AG04449 (cell line): ENCODE results near the gene MAN1C1.

Source experiments
- CTCF ChIA-PET: fragments of 350-600 bp; formaldehyde crosslinking; extraction: SDS; loops from one replicate; lab custom pipeline; 2021; ENCODE audit warnings: antibody characterized with exemption; lab: Yijun Ruan, JAX
- POLR2A ChIA-PET: fragments of 400-600, 350-600 bp; formaldehyde crosslinking; extraction: SDS; loops from one replicate; lab custom pipeline; 2020; ENCODE audit warnings: antibody characterized with exemption, inconsistent platforms; lab: Yijun Ruan, JAX
- DNase-seq: peaks from one replicate; pipeline ENCODE4 v3.0.0-alpha.2; 2010; ENCODE audit warnings: low read depth, low spot score
- H3K4me3 ChIP-seq: 2 replicates; pipeline ENCODE4 v1.5.1; 2011; ENCODE audit warnings: low read depth, mild to moderate bottlenecking, control low read depth, low read length
- CTCF ChIP-seq: IDR thresholded peaks from one replicate; pipeline ENCODE4 v1.5.1; 2011; ENCODE audit warnings: mild to moderate bottlenecking, moderate library complexity, low read length, control low read depth, inconsistent platforms; ENCODE audit not compliant: insufficient read depth; ENCODE audit errors: missing control alignments

Gene MAN1C1

GRCh38 chr1:25832336-25833037 is 215.9 kb downstream of the MAN1C1 start:
- ChIA-PET POLR2A (no interaction called here), CTCF (interaction anchor here (2.7 kb wide), 1 partner anchor 11 kb away, joined by 17 read pairs; no protein-coding TSS in a partner anchor)
- TF ChIP-seq CTCF, result no peak
- DNase-seq, result no peak
- no peak overlapping the region for H3K4me3 ChIP-seq

DNA sequence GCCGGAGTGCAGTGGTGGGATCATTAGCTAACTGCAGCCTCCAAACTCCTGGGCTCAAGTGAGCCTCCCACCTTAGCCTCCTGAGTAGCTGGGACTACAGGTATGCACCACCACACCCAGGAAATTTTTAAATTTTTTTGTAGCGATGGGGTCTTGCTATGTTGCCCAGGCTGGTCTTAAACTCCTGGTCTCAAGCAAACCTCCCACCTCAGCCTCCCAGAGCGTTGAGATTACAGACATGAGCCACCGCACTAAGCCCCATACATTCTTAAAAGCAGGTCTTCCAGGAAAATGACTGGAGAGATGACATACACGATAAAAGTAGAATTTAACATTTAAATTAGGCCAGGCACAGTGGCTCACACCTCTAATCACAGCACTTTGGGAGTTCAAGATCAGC is 216.6 kb downstream of the MAN1C1 start:
- POLR2A ChIA-PET, result no interaction called here
- H3K4me3 ChIP-seq, result no peak overlapping the region
- CTCF ChIA-PET, result interaction anchor here (1.3 to 2.7 kb wide), 2 partner anchors 11 kb away, joined by 3 to 17 read pairs; no protein-coding TSS in a partner anchor
- DNase-seq, result no peak
- TF ChIP-seq CTCF, result no peak
